ENCODE data around the gene PPARD.

GRCh38 chr6:35397806-35398418 lies 55.6 kb downstream of the PPARD start:
- TF ChIP-seq CTCF (IDR thresholded peaks at IDR 0.05) = no peak
- TF ChIP-seq POLR2A (IDR thresholded peaks at IDR 0.05) = no peak

Data from lower leg skin (tissue), 3 donors.